Stimulated activated CD8-positive, alpha-beta memory T cell treated with anti-CD3 and anti-CD28 coated beads, Interleukin-7, amount 100 ng/mL, for 1 hour (primary cell): ENCODE results near the gene FAHD1.
A peak's percentile ranks its signal among the peaks of the same experiment; 100 is the strongest.

Source experiments
- DNase-seq, 2 donors: peaks; one replicate each; pipeline ENCODE4 v3.0.0-alpha.2; 2020; ENCODE audit warnings: low read depth in 2 of 2

Gene FAHD1

DNA sequence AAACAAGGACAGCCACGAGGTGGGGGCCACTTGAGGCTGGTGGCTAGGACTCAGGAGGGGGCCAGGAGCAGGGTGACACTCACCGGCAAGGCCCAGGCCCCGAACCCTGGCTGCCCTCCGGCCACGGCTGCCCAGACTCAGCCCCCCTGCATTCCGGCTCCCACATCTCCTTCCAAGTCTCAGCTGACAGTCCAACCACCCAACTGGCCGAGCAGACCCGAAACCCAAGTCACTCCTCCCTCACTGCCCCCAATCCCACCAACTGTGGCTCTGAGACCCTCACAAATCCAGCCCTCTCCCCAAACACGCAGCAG lies 9.8 kb upstream of the FAHD1 start:
- no peak for DNase-seq

DNA sequence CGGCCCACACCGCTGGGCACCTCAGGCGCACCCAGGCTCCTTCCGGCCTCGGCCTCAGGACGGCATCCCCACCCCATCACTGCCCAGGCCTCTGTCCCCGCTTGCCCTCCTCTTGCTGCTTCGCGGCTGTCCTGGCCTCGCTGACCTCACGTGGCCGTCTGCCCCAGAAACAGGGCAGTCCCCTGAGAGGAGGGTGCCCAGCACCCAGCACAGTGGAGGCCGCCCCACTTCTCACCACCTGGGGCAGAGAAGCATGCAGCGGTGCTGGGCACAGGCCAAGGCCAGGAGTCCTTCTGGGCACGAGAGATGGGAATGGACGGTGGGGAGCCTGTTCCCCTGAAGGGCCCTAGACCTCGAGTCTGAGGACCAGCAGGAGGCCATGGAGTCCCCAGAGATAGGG lies 9.3 kb upstream of the FAHD1 start:
- DNase-seq: no peak

DNA sequence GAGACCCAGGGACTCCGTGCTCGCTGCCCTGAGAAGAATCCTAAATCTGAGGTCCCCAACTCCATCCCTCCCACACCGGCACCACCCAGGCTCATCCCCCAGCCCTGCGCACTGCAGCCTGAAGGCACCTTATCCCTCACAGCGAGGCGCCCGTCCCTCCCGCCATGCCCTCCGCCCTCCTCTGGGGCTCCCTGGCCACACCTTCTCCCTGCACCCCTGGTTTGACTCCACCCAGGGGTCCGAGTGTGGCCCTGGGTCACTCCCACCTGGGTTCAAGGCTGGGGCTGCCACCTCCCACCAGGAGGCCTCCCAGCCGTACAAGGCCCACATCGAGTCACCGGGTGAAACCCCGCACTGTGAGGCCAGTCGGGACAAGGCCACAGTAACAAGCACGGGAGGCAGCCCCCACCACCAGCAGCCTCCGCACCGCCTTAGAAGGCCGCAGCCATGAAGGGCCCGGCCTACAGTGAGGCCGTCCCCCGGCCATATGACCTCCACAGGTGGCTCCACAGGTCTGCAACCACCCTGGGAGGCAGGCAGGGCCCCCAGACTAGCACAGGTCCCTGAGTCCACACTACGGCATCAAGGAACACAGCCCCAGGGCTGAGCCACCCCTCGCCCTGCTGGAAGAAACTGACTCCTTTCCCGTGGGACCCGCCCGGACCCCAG lies 8.7 kb upstream of the FAHD1 start:
- no peak for DNase-seq

DNA sequence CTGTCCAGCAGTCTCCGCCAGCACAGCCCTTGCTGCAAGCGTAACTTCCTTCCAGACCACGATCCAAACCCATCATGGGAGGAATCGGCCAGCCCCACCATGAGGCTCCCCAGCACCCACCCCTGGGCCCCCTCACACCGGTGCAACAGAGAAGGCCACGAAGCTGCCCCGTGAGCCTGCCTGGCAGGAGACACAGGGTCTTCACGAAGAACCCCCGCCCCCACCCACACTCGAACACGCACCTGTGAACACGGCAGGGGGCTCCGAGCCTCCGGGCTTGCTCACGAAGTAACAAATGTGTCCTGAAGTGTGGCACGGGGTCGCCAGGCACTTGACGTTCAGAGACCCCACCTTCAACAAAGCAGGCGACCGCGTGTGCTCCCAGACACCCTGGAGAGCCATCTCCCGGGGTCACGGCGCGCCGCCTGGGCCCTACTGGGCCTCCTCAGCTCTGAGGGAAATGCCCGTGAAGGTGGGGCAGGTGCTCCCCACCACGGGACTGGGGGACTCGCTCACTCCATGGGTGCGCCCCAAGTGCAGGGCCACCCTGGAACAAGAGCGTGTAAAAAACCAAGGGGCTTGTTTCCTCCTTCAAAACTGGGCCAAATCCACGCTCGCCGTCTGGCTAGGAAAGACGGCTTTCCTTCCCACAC lies 8.0 kb upstream of the FAHD1 start:
- no peak for DNase-seq

DNA sequence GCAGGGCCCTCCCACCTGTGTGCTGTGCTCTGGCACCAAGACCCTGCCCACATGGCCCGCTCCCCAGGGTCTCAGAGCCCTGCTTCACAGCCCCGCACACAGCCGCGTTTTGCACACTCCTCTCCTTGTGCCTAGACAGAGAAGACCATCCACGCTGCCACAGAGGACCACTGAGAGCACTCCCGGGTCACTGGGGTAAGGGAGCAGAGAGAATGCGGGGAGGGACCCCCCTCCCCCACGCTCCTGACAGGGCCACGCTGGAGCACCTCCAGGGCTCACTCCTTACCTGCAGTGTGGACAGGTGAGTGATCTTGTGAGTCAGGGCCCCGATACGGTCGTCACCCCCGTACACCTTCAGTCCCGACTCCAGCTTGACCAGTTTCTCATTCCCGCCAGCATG lies 7.4 kb upstream of the FAHD1 start:
- DNase-seq: no peak

DNA sequence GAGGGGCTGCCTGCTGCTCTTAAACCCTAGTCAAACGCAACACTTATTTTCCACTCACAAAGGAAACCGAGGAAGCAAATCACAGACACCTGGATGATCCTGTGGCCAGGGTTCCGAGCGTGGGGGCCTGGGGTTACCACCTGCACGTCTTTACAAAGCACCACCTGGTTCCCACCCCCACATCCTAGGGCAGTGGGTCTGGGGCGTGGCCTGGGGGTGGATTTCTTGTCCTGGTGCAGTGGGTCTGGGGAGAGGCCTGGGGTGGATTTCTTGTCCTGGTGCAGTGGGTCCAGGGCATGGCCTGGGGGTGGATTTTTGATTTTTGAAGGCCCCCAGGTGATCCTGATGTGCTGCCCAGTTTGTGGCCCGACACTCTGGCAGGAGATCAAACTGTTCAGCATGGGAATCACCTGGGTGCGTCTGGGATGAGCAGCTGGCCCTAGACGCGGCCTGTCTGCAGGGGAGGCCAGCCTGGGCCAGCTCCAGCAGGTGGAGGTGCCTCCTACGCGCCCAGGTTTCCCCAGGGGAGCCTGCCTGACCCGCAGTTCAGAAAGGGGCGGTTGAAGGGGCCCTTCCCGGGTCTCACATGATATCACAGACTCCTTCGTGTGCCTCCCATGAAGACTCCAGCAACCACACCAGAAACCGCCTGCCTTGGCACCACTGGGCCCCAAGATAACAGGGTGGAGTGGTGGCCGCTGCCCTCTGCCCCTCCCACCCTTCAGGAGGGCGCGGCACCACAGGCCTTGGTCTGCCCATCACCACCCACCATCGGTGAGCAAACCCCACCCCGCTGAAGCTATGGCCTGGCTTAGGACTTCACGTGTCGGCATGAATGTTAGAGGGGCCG lies 6.7 kb upstream of the FAHD1 start:
- DNase-seq: no peak

DNA sequence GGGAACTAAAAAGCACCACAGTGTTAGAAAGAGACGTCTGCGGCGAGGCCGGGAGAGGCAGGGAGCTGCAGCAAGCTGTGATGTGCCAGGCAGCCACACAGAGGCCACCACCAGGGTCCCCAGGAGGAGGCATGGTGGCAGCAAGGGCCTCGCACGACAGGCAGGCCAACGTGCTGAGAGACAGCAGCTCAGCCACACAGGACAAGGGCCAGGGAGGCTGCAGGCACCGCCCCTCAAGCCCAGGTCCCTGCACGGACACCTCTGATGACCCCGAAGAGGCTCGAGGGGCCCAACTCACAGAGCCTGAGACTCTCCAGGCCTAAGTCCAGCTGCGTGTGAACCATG lies 6.1 kb upstream of the FAHD1 start:
- no peak for DNase-seq

DNA sequence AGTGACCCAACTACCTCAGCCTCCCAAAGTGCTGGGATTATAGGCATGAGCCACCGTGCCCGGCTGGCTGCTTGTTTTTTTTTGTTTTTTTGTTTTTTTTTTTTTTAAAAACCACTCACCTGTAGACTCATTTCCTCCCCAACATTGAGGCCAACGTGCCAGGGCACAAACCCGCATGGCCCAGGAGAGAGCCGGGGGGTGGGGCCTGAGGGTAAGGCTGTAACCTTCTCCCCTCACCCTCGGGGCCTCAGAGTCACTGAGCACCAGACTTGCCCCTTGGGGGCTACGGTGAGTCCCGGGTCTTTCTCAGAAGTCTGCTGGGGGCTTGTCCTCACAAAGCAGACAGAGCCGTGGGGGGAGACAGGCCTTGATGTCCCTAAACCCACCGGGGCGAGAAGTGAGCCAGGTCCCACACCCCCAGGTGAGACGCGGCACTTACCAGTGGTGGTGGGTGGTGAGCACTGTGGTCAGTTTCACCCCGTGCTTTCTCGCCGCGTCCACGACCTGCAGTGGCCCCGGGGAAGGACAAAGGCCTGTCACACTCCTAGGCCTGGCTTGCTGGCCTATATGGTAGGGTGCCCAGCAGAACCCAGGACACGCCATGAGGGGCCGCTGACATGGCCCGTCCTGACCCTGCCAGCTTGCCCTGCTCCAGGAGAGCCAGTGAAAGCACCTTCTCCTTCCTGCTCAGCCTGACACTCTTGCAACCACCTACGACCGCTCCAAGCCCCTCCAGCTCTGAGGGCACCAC lies 5.0 kb upstream of the FAHD1 start:
- DNase-seq: no peak

DNA sequence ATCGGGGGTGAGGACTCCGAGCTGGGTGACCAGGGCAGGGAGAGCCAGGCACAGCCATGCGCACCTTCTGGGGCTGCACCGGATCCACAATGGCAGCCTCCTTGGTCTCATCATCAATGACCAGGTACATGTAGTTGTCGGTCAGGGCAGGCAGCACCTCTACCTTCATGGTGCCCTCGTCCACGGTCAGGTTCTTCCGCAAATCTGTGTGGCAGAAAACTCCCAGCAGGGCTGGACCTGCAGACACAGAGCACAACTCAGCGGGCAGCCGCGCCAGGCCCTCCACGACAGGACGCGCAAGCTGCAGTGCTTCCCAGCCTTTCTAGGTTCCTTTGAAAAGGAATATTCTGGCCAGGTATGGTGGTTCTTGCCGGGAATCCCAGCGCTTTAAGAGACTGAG lies 4.2 kb upstream of the FAHD1 start:
- DNase-seq: no peak

DNA sequence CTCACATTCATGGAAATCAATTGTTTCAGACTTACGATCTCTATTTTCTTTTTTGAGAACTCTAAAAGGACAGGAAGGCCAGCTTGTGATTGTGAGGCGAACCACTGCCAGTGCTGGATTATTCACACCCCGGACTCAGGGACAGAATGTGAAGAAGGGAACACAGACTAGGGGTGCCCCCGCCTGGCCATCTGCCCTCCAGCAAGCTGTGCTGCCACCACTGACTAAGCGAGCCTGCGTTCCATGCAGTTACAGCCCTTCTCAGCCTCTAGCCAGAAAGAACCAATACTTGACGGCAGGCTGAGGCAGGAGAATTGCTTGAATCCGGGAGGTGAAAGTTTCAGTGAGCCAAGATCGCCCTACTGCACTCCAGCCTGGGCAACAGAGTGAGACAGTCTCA lies 3.2 kb upstream of the FAHD1 start:
- no peak for DNase-seq

DNA sequence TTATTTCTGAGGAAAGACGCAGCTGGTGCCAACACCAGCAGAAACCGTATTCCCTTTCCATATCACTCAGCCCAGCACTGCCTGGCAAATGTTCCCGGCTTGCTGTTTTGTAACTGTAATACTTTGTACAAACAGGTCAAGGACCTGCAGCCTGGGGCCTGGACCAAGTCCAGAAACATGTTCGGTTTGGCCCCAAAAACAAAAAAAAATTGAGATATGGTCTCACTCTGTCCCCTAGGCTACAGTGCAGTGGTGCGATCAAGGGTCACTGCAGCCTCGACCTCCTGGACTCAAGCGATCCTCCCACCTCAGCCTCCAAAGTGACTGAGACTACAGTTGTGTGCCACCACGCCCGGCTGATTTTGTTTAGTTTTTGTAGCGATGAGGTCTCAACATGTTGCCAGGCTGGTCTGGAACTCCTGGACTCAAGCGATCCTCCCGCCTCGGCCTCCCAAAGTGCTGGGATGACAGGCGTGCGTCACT lies 1.6 kb upstream of the FAHD1 start:
- no peak for DNase-seq

DNA sequence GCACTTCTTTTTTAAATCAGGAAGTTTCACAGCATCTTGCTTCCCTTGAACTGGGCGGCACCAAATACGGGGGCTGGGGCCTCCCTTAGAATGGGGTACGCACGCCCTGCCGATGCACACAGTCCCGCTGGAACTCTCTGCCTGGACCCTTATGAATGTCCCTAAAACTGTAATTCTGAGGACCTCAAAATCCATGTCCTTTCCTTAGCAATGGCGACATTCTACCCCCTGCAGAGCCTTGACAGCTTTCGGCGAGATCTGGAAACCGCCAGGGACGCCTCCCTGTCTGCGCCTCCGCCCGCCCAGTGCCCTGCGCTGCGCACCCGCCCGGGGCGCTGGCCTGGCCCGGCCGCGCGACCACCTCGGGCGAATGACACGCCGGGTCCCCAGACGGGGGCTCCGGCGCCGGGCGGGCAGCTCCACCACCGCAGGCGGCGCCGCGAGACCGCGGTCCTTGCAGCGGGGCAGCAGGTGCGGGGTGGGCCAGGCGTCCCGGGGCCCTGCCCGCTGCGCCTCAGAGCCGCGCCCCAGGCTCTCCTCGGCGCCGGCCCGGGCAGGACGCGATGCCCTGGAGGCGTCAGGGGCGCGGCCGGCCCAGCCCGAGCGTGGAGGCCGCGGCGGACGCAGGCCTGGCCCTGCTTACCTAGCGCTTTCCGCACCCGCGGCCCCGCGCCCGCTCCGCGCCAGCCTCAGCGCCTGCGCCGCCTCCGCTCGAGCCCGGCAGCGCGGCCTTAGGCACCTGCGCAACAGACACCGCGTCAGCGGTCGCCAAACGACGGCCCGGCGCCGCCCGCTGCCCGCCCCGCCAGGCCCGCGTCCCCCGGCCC lies 929 bp upstream of the FAHD1 start:
- DNase-seq: peak; percentile 32 to 34

DNA sequence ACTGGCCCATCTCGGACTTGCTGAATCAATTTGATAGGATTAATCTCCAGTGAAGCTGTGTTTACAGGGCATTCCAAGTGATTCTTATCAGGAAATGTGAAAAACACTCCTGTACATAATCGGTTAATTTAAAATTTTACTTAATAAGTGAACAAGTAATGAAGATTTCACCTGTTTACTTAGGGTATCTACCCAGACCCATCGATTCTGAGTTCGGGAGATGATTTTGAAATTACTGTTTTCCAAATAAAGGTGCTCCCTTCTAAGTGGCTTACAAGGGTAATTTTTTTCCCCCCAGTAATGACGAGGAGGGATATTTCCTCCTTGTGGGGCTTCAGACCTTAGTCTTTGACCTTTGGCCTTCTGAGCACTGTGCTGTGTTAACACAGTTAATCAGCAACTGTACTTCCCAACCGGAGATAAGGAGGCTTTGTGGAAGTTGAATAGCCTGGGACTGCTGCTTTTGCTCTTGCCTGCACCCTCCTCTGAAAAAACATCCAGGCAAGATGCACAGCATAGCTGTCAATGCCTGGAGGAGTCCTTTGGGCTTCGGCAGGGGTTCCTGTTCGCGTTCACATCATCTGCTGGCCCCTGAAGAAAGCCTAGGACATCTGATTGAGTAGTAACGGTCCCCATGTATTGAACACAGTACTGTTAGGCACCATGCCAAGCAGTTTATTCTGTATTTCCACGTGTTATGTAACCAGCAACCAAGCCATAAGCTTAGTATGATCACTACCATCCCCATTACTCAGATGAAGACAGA lies 1.8 kb downstream of the FAHD1 start:
- DNase-seq: no peak

DNA sequence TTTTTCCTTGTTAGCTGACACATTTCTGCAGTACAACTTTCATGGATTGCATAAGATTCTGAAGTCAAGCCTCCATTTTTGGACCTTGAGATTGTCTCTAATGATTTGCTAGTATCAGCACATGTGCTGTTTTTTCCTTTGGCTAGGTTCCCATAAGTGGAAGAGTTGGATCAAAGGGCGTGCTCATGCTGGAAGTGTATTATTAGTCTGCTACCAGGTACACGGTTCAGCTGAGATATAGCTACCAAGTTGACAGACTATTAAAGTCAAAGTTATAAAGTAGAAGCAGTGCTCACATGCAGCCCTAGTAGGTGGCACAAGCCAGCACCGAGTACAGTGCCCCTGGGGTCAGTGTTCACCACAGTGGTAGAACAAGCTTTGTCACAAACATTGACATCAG lies 3.2 kb downstream of the FAHD1 start:
- no peak for DNase-seq

DNA sequence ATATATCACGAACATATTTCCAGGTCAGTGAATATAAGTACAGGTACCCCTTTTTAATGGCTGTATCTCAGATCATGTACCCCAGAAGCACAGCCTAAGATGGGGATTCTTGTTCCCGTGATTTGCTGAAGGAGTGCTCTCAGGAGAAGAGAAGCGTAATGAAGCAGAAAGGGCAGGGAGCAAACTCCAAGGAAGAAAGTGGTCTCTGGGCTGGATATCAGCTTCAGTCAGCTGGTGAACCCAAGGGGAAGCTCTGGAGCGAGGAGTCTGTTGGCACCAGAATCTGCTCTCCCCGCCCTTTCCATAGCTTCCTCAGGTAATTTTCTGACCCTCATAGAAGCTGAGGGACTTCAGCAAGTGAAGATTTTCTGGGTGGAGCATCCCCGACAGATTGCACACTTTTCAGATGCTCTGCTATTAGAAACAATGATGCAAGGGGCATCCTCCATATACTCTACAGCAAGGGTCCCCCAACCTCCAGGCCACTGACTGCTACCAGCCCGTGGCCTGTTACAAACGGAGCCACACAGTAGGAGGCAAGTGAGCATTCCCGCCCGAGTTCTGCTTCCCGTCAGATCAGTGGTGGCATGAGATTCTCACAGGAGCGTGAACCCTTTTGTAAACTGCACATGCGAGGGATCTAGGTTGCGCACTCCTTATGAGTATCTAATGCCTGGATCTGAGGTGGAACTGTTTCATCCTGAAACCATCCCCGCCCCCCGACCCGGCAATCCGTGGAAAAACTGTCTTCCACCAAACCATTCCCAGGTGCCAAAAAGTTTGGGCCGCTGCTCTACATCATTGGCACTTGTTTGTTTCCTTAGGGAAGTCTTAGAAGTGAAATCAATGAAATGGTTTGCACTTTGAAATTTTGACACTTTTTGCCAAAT lies 4.4 kb downstream of the FAHD1 start:
- no peak for DNase-seq

DNA sequence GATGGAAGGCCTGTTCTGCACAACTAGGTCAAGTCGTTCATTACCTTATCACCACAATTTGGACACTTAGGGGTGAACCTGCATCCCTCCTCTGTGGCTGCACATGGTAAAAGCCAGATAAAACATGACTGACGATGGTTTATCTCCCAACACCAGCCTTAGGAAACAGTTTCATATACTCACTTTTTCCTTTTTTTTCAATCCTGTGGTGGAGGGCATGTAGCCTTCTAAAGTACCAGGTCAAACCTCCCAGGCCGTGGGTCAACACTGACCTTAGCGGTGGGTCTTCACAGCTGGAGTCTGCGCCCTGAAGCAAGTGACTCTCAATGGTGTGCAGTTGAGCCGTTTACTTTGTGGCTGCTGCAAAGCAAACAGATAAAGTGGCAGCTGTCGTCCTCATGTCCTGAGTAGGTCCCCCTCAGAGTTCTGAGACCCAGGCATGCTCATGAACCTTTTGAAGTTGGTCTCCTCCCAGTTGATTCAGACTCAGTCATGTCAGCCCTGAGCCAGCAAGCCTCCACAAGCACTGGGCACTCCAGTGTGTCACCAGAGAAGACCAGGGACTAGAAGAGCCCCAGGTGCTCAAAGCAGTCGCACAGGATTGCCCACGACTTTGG lies 5.9 kb downstream of the FAHD1 start:
- DNase-seq: no peak

DNA sequence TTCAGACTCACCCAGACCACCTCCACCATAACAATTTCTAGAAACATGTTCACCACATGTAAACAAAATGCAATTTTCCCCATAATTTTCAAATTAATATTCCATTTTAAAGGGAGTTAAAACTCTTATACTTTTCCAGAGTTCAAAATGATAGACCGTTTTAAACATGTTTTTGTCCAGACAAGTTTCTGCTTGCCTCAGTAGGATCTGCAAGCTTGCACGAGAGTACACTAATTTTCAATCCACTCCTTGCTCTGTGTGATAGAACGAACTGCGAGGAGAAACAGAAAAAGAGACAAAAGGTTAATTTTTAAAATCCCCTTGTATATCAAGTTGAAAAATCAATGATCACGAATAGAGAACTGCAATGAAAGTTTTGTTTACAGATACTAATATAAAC lies 7.1 kb downstream of the FAHD1 start:
- no peak for DNase-seq

DNA sequence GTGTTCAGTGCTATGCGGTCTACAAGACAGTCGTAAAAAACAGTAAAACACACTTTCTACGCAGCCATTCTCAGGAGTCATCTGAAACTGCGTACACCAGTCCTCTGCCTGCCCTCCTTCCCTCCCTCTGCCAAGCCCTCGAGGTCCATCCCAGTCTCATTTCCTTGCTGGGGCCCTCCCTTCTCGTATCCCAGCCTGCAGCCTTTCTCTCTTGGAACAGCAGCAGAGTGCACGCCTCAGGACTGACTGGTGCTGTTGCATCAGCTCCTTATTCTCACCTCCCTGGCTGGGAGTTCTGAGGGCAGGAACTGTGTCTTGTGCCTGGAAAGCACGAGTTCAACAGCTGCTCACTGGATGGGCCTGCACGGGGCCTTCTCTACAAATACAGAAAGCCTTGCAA lies 12.5 kb downstream of the FAHD1 start:
- no peak for DNase-seq

DNA sequence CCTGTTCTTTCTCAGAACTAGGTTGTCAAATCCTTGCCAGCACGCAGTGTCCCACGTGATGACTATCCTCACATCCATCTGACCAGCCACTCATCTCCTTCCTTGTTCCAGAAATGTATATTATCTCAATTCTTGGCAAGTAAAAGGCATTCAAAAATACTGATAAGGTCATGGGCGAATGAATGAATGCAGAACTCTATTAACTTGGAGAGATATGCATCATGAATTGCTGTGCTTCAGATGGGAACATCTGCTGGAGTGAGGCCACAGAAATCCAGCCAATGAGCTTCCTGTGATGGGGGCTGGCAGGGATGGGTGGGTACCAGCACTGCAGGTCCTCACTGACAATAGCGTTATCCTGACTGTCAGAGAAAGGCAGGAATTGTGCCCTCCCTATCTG lies 19.0 kb downstream of the FAHD1 start:
- no peak for DNase-seq
